H1 (cell line): ENCODE data around the gene NRN1L. TPM values are rescaled to one million over a fixed set of nuclear protein-coding genes. Genes with fewer than 3 reads are reported as not detected.

ENCODE experiments used
- CTCF ChIA-PET: fragments of 300-600 bp; sonication (Branson Sonifier 250); formaldehyde crosslinking; loops from one replicate; lab custom pipeline; 2021; ENCODE audit not compliant: partially characterized antibody; lab: Charles Lee
- POLR2A ChIA-PET: fragments of 300-600 bp; sonication (Branson Sonifier 250); formaldehyde crosslinking; loops from one replicate; lab custom pipeline; 2021; ENCODE audit warnings: inconsistent platforms; ENCODE audit not compliant: partially characterized antibody; lab: Charles Lee
- DNase-seq, 2 experiments: peaks; one replicate each; pipeline versions ENCODE4 v3.0.0 to v3.0.0-alpha.2; 2010 to 2022; ENCODE audit warnings: low spot score in 2 of 2, low read depth in 1 of 2, mixed read lengths in 1 of 2
- FAIRE-seq: peaks from 2 replicates; lab custom pipeline; 2011; peaks lifted over from hg19 to GRCh38; lab: Jason Lieb, UNC
- H2AFZ ChIP-seq: 2 replicates; pipeline ENCODE4 v1.8.1; 2012; ENCODE audit warnings: low read length, inconsistent platforms
- H2AK5ac ChIP-seq: 2 replicates; pipeline ENCODE4 v1.6.1; 2013; ENCODE audit warnings: low read depth, low read length
- H2BK120ac ChIP-seq: replicated peaks from 2 replicates; pipeline ENCODE3; 2013; ENCODE audit warnings: low read depth, low read length, inconsistent platforms
- H2BK12ac ChIP-seq: 2 replicates; pipeline ENCODE4 v1.6.1; 2013; ENCODE audit warnings: low read depth, low read length
- H2BK15ac ChIP-seq: 2 replicates; pipeline ENCODE4 v1.6.1; 2013; ENCODE audit warnings: low read length
- H2BK20ac ChIP-seq: 2 replicates; pipeline ENCODE4 v1.6.1; 2013; ENCODE audit warnings: low read length
- H2BK5ac ChIP-seq: 2 replicates; pipeline ENCODE4 v1.6.1; 2013; ENCODE audit warnings: low read depth, low read length
- H3K14ac ChIP-seq: 2 replicates; pipeline ENCODE4 v1.6.1; 2013; ENCODE audit warnings: inconsistent platforms; ENCODE audit not compliant: insufficient read length
- H3K18ac ChIP-seq: 2 replicates; pipeline ENCODE4 v1.6.1; 2013; ENCODE audit warnings: low read length; ENCODE audit errors: extremely low read depth
- H3K23ac ChIP-seq: 2 replicates; pipeline ENCODE4 v1.6.1; 2013; ENCODE audit warnings: inconsistent platforms; ENCODE audit not compliant: insufficient read length
- H3K23me2 ChIP-seq: 2 replicates; pipeline ENCODE4 v1.6.1; 2013; ENCODE audit warnings: low read depth, low read length
- H3K27ac ChIP-seq: 2 replicates; pipeline ENCODE4 v1.6.1; 2011; ENCODE audit warnings: low read depth, low read length, inconsistent platforms
- H3K27me3 ChIP-seq, 4 experiments: replicated peaks in 1 of 4; 1 replicate in 1 of 4; 2 replicates in 3 of 4; pipeline versions ENCODE4 v1.6.1 to v1.8.1; 2011 to 2013; ENCODE audit warnings: low read length in 3 of 4, mild to moderate bottlenecking in 3 of 4, inconsistent platforms in 2 of 4, mixed read lengths in 2 of 4, moderate library complexity in 1 of 4; ENCODE audit not compliant: control insufficient read depth in 3 of 4, insufficient read depth in 3 of 4; ENCODE audit errors: extremely low read depth in 1 of 4
- H3K36me3 ChIP-seq, 4 experiments: 2 replicates each; pipeline versions ENCODE4 v1.6.1 to v1.8.1; 2011 to 2013; ENCODE audit warnings: mild to moderate bottlenecking in 4 of 4, low read length in 3 of 4, moderate library complexity in 2 of 4, control low read depth in 1 of 4, inconsistent platforms in 1 of 4; ENCODE audit not compliant: insufficient read depth in 4 of 4, control insufficient read depth in 2 of 4
- H3K4ac ChIP-seq: replicated peaks from 2 replicates; pipeline ENCODE3; 2013; ENCODE audit warnings: low read length, low read depth, mixed read lengths, inconsistent platforms; ENCODE audit not compliant: insufficient read length
- H3K4me1 ChIP-seq, 4 experiments: replicated peaks in 1 of 4; 1 replicate in 1 of 4; 2 replicates in 3 of 4; pipeline versions ENCODE4 v1.6.1 to v1.8.1; 2011 to 2013; ENCODE audit warnings: low read length in 3 of 4, inconsistent platforms in 2 of 4, mixed read lengths in 1 of 4; ENCODE audit not compliant: insufficient read depth in 4 of 4, control insufficient read depth in 3 of 4
- H3K4me2 ChIP-seq, 2 experiments: 2 replicates each; pipeline versions ENCODE4 v1.6.1 to v1.8.1; 2011 to 2013; ENCODE audit warnings: low read depth in 2 of 2, low read length in 2 of 2, control low read depth in 1 of 2, inconsistent platforms in 1 of 2, mild to moderate bottlenecking in 1 of 2; ENCODE audit not compliant: insufficient read depth in 1 of 2
- H3K4me3 ChIP-seq, 4 experiments: fragments of 200-600, 300-600 bp in 1 of 4; sonication (generic), shearing (Covaris generic), sonication (Bioruptor Twin) in 1 of 4; 2 replicates each; pipeline versions ENCODE4 v1.5.1 to v1.8.1; 2011 to 2016; ENCODE audit warnings: low read length in 4 of 4, low read depth in 3 of 4, control low read depth in 2 of 4, inconsistent platforms in 2 of 4, mild to moderate bottlenecking in 2 of 4, mixed read lengths in 1 of 4, moderate library complexity in 1 of 4; ENCODE audit not compliant: insufficient read depth in 2 of 4; ENCODE audit errors: extremely low read depth in 1 of 4
- H3K56ac ChIP-seq: replicated peaks from 2 replicates; pipeline ENCODE3; 2013; ENCODE audit warnings: low read depth, mild to moderate bottlenecking, mixed read lengths, low read length, inconsistent platforms; ENCODE audit not compliant: insufficient read length
- H3K79me1 ChIP-seq: 2 replicates; pipeline ENCODE4 v1.6.1; 2013; ENCODE audit warnings: low read depth, low read length, control low read depth
- H3K79me2 ChIP-seq, 2 experiments: 2 replicates each; pipeline versions ENCODE4 v1.6.1 to v1.8.1; 2012 to 2013; ENCODE audit warnings: low read length in 2 of 2, mild to moderate bottlenecking in 2 of 2, inconsistent platforms in 1 of 2; ENCODE audit not compliant: insufficient read depth in 2 of 2, control insufficient read depth in 1 of 2
- H3K9ac ChIP-seq, 4 experiments: replicated peaks in 1 of 4; 1 replicate in 1 of 4; 2 replicates in 3 of 4; pipeline versions ENCODE4 v1.6.1 to v1.8.1; 2011 to 2013; ENCODE audit warnings: low read depth in 3 of 4, low read length in 3 of 4, control low read depth in 2 of 4, mild to moderate bottlenecking in 2 of 4, moderate library complexity in 2 of 4, inconsistent platforms in 1 of 4; ENCODE audit errors: extremely low read depth in 1 of 4
- H3K9me3 ChIP-seq, 2 experiments: 2 replicates each; pipeline versions ENCODE4 v1.6.1 to v1.8.1; 2012 to 2013; ENCODE audit warnings: mild to moderate bottlenecking in 2 of 2, moderate library complexity in 2 of 2, control low read depth in 1 of 2, inconsistent platforms in 1 of 2, low read depth in 1 of 2, low read length in 1 of 2, mixed read lengths in 1 of 2; ENCODE audit not compliant: insufficient read depth in 2 of 2
- H4K20me1 ChIP-seq, 2 experiments: replicated peaks in 1 of 2; 2 replicates each; pipeline versions ENCODE3 to v1.8.1; 2011 to 2013; ENCODE audit warnings: inconsistent platforms in 2 of 2, low read length in 2 of 2, mild to moderate bottlenecking in 1 of 2; ENCODE audit not compliant: insufficient read depth in 2 of 2, control insufficient read depth in 1 of 2
- H4K5ac ChIP-seq: 2 replicates; pipeline ENCODE4 v1.6.1; 2013; ENCODE audit warnings: low read length, low read depth, mixed read lengths, inconsistent platforms; ENCODE audit not compliant: insufficient read length
- H4K8ac ChIP-seq: 2 replicates; pipeline ENCODE4 v1.8.0; 2013; ENCODE audit warnings: mild to moderate bottlenecking, moderate library complexity, low read length, inconsistent platforms; ENCODE audit not compliant: insufficient read depth; ENCODE audit errors: extremely low read depth
- H4K91ac ChIP-seq: replicated peaks from 2 replicates; pipeline ENCODE3; 2013; ENCODE audit warnings: low read length, mixed read lengths, inconsistent platforms; ENCODE audit not compliant: insufficient read length
- CBX8 ChIP-seq: fragments of 300-800, 300-1000 bp; sonication (generic); IDR thresholded peaks from 2 replicates; pipeline ENCODE4 v1.7.1; 2016; ENCODE audit warnings: low read depth, low read length, borderline replicate concordance
- EZH2 ChIP-seq: fragments of 200-600 bp; sonication (generic); IDR thresholded peaks from 2 replicates; pipeline ENCODE4 v1.7.1; 2012; ENCODE audit warnings: low read depth, mild to moderate bottlenecking, moderate library complexity, low read length, inconsistent platforms; ENCODE audit not compliant: severe bottlenecking
- KDM1A ChIP-seq: fragments of 200-600, 300-600 bp; sonication (generic); IDR thresholded peaks from 2 replicates; pipeline ENCODE4 v1.7.1; 2016; ENCODE audit warnings: mild to moderate bottlenecking, low read length, borderline replicate concordance
- NRF1 ChIP-seq: IDR thresholded peaks from 2 replicates; pipeline ENCODE4 v1.6.1; 2011; ENCODE audit warnings: mild to moderate bottlenecking, low read depth, low read length, improper control_type of control experiment
- WGBS, 2 experiments: shearing (Covaris generic) in 1 of 2; methylation state at CpG; one replicate each; pipeline versions ENCODE4 v1.1.6 to v1.1.7; 2013 to 2015; ENCODE audit warnings: low lambda C conversion rate in 2 of 2, mixed read lengths in 2 of 2, inconsistent platforms in 1 of 2, low coverage in 1 of 2, missing lambda C conversion rate in 1 of 2; ENCODE audit not compliant: insufficient replicate concordance in 2 of 2, insufficient coverage in 1 of 2, insufficient read length in 1 of 2; ENCODE audit errors: extremely low coverage in 1 of 2, missing lambda C conversion rate in 1 of 2; 5-methylcytosine and 5-hydroxymethylcytosine counted together
- polyA plus RNA-seq, 7 experiments: library from polyadenylated mRNA; depleted of rRNA in 3 of 7; stranded (reverse) in 5 of 7; unstranded in 2 of 7; fragments of >200 nt in 5 of 7; fragments of 200-250 nt in 2 of 7; gene quantifications; 1 replicate in 5 of 7; 2 replicates in 1 of 7; 4 replicates in 1 of 7; pipeline versions ENCODE4 v1.2.1 to v1.2.3, GENCODE V29; 2011 to 2013; ENCODE audit warnings: missing spikeins in 2 of 7, mixed read lengths in 2 of 7
- total RNA-seq: library from RNA; stranded (reverse); fragmentation: NEBNext Ultra II Directional; extraction: Animal tissue kit (Norgen Biotek cat#: 25700); gene quantifications from 2 replicates; pipeline ENCODE4 v1.2.1, GENCODE V29; 2021
- TF ChIP-seq, protein P1 (sequence below), 3 experiments: IDR thresholded peaks; 1 replicate in 2 of 3; 2 replicates in 1 of 3; pipeline versions ENCODE4 v1.5.1 to v1.6.1; 2011; ENCODE audit warnings: low read length in 3 of 3, mild to moderate bottlenecking in 3 of 3, inconsistent platforms in 2 of 3, low read depth in 1 of 3, moderate library complexity in 1 of 3; ENCODE audit not compliant: insufficient read depth in 1 of 3; ENCODE audit errors: control extremely low read depth in 1 of 3
- TF ChIP-seq, protein P2 (sequence below): IDR thresholded peaks from 2 replicates; pipeline ENCODE4 v1.6.1; 2012; ENCODE audit warnings: low read length, inconsistent platforms

Gene NRN1L
- total and polyA plus RNA-seq, 2 of the 8 experiments (the other 6 are each of a cell fraction or from before 2014, with no cell fraction given) = 4.1 to 35.2 TPM

DNA sequence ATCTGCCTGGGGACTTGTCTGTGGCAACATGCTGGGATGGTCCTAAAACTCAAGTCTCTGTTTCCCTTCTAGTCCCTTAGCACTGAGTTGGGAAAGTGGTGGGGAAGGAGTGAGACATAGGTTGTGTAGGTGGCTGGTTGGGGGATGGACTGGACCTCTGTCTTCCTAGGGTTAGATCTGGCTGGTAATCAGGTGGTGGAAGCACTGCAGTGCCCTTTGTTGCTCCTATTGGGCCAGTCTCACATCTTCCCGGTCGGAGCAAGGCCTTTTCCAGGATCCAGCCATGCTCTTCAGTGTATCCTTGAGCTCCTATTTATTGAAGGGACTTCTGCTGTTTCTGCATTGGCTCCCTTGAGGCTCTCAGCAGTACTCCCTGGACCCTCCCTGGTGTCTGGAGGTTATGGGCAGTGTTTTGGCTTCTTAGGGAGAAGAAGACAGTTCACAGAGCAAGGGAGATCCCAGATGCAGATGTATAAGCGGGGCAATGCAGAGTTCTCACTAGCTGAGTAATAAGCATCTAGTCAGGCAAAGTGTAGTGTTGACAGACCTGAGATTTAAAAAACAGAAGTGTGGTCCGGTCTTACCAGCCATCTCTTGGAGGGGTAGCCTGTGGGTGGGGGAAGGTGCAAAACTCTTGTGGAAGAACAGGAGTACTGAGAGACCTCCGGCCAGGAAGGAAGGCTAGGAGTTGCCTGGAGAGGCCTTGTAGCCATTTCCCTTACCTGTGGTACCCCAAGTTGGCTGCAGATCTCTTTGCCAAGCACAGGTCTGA lies 39.2 kb upstream of the NRN1L start:
- peaks cover 0 to 4% (median 0%) of the 10 kb centered on the region in 4 experiments; a peak in 2 of 8 replicates for H3K36me3 ChIP-seq
- no peak overlapping the region for H2AFZ ChIP-seq
- H2BK15ac ChIP-seq = peak overlapping the region; percentile 61; the same call in 1 of the 2 replicates
- H3K18ac ChIP-seq = no peak overlapping the region
- no peak overlapping the region for H4K91ac ChIP-seq
- H3K23ac ChIP-seq = no peak overlapping the region
- peak overlapping the region; percentile 56 to 92 (median 79) for H3K4me3 ChIP-seq
- ChIA-PET POLR2A (interaction anchor here (0.7 to 11.7 kb wide), 12 partner anchors 10 to 1981 kb away, joined by 3 to 100 read pairs (median 4); partner anchors contain the start of genes EDC4, PSKH1, RANBP10 and TSNAXIP1), CTCF (interaction anchor here (0.6 to 10.2 kb wide), 15 partner anchors 9 to 304 kb away, joined by 3 to 123 read pairs (median 4); no protein-coding TSS in a partner anchor)
- H4K20me1 ChIP-seq = peaks cover 18 to 22% of the 10 kb centered on the region in 2 experiments
- peak overlapping the region; percentile 82 for H4K5ac ChIP-seq
- peaks cover 14% of the 10 kb centered on the region for H3K79me1 ChIP-seq
- peaks cover 22% of the 10 kb centered on the region for H3K23me2 ChIP-seq
- H4K8ac ChIP-seq = no peak overlapping the region; the same call in 1 of the 2 replicates
- no peak overlapping the region for H3K56ac ChIP-seq
- peaks cover 16 to 58% of the 10 kb centered on the region in 2 experiments for H3K79me2 ChIP-seq
- no peaks in the 10 kb centered on the region for H3K27me3 ChIP-seq
- no peak overlapping the region for H3K4ac ChIP-seq
- H2BK20ac ChIP-seq = no peak overlapping the region
- peak overlapping the region; percentile 13; the same call in 1 of the 2 replicates for H2BK12ac ChIP-seq
- H3K4me2 ChIP-seq = peak overlapping the region; percentile 90 to 94
- no peaks in the 10 kb centered on the region for H3K9me3 ChIP-seq
- H3K27ac ChIP-seq = peak overlapping the region; percentile 80
- DNase-seq (no peak), FAIRE-seq (no peak)
- H3K4me1 ChIP-seq = peaks cover 8 to 32% (median 17%) of the 10 kb centered on the region in 4 experiments
- H2BK120ac ChIP-seq = no peak overlapping the region
- peak overlapping the region; percentile 61; the same call in 1 of the 2 replicates for H2AK5ac ChIP-seq
- H3K9ac ChIP-seq = peak overlapping the region in 3 of 4 experiments; percentile 35 to 69 (median 43); a peak in 5 of 7 replicates
- 75% methylated on average over 5 of the region's 5 CpGs; no CpG with 5 or more reads in 1 of the 2 experiments for WGBS, 2 experiments
- H3K14ac ChIP-seq = no peak overlapping the region
- peak overlapping the region; percentile 75; the same call in 1 of the 2 replicates for H2BK5ac ChIP-seq
- TF ChIP-seq, protein P1, sequence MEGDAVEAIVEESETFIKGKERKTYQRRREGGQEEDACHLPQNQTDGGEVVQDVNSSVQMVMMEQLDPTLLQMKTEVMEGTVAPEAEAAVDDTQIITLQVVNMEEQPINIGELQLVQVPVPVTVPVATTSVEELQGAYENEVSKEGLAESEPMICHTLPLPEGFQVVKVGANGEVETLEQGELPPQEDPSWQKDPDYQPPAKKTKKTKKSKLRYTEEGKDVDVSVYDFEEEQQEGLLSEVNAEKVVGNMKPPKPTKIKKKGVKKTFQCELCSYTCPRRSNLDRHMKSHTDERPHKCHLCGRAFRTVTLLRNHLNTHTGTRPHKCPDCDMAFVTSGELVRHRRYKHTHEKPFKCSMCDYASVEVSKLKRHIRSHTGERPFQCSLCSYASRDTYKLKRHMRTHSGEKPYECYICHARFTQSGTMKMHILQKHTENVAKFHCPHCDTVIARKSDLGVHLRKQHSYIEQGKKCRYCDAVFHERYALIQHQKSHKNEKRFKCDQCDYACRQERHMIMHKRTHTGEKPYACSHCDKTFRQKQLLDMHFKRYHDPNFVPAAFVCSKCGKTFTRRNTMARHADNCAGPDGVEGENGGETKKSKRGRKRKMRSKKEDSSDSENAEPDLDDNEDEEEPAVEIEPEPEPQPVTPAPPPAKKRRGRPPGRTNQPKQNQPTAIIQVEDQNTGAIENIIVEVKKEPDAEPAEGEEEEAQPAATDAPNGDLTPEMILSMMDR (IDR thresholded peaks at IDR 0.05; ENCODE audit: control extremely low read depth in 1 of 3, insufficient read depth in 1 of 3, low read depth in 1 of 3, low read length in 3 of 3) = no peak
- TF ChIP-seq NRF1 = no peak
- TF ChIP-seq, protein P2, sequence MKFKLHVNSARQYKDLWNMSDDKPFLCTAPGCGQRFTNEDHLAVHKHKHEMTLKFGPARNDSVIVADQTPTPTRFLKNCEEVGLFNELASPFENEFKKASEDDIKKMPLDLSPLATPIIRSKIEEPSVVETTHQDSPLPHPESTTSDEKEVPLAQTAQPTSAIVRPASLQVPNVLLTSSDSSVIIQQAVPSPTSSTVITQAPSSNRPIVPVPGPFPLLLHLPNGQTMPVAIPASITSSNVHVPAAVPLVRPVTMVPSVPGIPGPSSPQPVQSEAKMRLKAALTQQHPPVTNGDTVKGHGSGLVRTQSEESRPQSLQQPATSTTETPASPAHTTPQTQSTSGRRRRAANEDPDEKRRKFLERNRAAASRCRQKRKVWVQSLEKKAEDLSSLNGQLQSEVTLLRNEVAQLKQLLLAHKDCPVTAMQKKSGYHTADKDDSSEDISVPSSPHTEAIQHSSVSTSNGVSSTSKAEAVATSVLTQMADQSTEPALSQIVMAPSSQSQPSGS = no peak
- TF ChIP-seq CBX8 = no peak
- no peak for TF ChIP-seq KDM1A
- no peak for TF ChIP-seq EZH2
